HG03097 (cell line): ENCODE data around the gene CETN2.
"Not testable (repeated sequence)": the region's sequence is repeated elsewhere in the genome, so short reads cannot be mapped to it uniquely, and the experiment has no call there.

Source experiments
- ATAC-seq: cut with Tn5 transposase; IDR thresholded peaks from one replicate; pipeline ENCODE4 v1.9.1; 2021; ENCODE audit not compliant: unreplicated experiment, low FRiP score

CETN2 gene

DNA sequence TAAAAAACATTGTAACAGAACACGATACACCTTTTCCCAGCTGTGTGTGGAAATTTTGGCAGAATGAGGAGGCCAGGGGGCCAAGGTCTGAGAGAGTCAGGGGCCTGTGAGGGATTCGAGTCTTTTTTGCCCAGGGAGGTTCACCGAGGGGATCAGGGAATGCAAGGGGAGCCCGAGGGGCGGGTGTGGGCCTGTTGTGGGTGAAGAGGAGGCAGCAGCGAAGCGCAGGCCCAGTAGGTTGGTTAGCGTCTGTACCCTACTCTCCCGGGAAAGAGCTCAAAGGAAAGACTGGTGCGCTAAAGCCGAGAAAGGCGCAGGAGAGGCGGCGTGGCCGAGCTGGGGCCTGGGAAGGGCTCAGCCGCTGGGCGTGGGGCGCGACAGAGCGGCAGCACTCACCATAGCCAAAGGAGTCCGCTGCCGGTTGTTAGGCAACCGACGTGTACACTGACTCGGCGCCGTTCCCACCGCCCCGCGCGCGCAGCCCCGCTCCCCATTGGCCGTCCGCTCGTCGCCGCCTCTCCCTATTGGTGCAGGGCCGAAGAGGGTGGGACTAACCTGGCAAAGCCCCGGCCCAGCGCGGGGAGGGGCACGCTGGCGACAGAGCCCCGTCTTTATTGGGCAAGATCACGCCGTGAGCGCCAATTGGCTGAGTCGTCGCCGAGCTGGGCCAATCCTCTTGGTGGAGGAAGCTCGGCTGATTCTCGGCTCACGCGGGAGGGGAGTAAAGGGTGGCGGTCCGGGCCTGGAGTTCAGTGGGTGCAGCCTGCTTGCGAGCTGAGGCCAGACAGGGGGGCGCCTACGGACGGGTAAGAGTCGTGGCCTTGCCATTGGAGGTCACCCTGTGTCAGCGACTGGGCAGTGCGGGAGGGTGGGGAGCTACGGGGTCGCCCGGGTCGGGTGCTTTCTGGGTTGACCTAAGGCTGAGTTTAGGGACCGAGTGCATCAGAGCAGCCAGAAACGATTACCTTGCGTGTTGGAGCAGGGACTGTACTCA lies at the start of gene CETN2, which contains the start of gene NSDHL:
CETN2 (minus strand) TSS at position 446 of the 994 bp plus-strand sequence; CDS start at position 399, 47 bp downstream.
NSDHL (plus strand) TSS at position 752 of the 994 bp plus-strand sequence. CDS start 15,262 bp downstream, outside the sequence.
- ATAC-seq, result peak; percentile 99

DNA sequence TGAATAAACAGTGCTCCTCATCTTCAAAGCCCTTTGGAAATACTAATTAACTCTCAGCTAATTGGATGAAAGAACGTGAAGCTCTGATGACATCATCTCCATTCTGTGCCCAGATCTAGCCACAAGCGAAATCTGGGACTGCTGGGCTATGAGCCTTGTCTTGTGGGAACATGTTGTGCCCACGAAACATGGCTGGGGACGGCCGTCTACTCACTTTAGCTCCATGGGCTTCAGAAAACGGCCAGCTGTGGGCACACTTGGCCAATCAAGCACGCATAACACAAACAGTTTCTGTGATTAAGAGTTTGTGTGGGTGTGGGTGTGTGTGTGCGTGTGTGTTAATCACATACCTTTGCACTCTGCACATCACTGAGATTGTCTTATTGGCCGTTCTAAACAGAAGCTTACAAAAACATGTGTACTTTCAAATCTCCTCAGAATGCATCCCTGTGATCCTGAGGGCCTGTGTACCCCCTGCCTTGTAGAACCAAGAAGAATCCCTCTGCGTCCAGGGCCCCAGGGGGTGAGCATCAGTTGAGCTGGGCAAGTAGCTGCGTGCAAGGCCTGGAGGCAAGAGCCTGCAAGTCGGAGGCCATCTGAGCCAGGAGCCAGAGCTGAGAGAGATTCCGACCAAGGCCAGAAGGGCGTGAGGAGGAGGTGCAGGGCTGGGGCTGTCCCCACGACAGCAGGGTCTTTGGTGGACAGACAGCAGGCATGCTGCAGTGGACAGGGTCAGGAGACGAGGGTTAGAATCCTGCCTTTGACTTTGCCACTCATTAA lies 48.6 kb upstream of the CETN2 start:
- no peak for ATAC-seq

DNA sequence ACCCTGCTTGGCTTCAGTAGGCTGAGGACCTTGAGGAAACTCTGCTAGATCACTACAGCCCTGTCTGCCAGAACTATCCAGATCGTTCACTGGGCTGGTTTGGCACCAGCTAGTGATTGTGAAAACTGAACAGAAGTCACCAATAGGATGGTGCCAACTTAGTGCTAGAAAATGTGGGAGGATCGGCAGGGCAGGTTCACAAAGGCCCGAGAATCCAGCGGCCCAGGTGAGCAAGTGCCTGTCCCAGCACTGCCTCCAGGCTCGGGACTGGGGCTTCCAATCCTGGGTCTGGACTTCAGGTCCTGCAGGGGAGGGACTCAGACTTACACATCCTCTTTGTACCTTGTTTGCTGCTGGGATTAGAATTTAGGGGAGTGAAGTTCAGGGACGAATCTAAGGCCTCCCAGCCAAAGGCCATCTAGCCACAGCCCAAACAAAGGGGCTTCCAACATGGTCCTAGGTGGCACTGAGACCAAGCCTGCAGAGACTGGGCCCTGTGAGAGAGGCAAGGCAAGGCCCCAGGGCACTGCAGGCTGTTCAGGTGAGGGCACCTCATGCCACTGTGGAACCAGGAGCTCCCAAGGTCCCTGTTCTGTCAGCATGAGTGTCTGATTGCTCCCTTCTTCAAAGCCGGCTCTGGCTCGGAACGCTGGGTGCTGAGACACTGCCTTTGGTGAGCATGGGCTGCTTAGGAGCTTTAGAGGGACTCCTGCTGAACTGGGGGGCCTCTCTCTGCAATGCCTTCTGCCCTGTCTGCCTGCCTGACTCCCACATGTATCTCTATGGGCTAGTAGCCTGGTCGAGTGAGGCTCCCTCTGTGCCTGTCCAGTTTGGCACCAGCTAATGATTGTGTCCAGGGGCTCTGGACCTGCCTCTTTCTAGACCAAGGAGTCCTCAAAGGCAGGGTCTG lies 46.6 kb upstream of the CETN2 start:
- ATAC-seq, result no peak

DNA sequence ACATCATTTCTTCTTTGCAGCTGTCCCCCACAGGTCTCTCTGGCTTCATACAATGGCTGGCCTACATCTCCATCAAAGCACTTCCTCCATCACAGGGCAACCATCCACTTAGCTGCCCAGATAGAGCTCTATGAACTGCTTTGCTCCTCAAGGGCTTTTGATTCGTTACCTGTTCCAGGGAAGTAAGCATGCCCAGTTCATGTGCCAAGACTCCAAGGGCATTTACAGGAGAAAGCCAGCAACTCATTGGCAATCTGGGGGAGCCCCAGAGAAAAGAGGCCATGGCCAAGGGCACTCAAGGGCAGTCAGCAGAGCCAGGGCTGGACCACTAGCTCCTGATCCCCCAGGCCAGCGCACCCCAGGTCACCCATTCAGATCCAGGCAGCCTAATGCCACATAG lies 42.8 kb upstream of the CETN2 start:
- no peak for ATAC-seq

DNA sequence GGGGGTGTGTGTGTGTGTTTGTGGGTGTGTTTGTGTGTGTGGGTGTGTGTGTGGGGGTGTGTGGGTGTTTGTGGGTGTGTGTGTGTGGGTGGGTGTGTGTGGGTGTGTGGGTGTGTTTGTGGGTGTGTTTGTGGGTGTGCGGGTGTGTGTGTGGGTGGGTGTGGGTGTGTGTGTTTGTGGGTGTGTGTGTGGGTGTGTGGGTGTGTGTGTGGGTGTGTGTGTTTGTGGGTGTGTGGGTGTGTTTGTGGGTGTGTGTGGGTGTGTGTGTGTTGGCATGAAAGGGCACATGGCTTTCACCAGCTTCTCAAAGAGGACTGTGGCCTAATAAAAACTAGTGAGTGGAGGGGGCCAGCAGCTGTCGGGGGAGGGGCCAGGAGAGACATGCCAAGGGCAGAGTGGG lies 42.0 kb upstream of the CETN2 start:
- no peak for ATAC-seq

DNA sequence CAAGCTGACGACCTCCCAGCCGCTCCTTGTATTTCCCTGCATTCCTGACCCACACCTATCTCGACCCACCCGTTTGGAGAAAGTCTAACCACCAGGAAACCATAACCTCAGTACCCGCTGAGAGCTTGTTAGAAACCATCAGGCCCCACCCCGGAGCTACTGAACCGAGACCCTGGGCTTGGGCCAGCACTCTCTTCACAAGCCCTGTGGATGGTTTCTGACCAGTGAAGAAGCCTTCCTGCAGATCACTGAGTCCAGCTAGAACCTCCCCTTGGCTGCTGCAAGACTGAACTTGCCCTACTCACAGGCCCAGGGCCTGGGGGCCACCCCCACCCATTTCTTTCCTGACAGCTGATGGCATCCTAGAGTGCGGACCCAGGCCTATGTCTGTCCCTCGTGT lies 40.7 kb upstream of the CETN2 start:
- ATAC-seq, result no peak

DNA sequence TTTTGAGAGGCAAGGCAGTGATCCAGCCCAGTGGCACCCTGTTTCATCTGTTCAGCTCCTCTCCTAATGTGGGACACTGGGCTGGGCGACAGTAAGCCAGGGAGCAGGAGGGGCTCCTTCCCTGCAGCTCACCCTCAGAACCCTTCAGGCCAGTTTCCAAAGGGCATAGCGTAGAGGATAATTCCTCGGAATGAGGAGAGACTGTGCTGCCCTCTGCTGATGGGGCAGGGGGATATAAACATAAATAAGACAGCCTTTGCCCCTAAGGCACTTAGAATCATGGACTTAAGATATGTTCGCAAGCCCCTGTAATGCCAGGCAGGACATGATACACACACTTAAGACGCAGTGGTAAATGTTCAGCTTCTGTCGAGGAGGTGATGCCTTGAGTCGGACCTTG lies 39.4 kb upstream of the CETN2 start:
- ATAC-seq, result no peak

DNA sequence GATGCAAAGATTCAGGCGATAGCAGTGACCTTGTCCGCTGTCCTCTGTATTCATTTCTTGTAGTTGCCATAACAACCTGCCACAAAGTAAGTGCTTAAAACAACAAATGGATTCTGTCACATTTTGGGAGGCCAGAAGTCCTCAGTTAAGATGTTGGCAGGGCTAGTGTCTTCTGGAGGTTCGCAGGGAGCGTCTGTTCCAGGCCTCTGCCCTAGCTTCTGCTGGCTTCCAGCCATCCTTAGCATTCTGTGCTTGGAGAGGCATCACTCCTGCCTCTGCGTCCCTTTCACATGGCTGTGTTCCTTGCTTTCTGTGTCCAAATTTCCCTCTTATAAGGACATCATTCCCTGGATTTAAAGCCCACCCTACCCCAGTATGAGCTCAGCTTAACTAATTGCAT lies 35.8 kb upstream of the CETN2 start:
- no peak for ATAC-seq

DNA sequence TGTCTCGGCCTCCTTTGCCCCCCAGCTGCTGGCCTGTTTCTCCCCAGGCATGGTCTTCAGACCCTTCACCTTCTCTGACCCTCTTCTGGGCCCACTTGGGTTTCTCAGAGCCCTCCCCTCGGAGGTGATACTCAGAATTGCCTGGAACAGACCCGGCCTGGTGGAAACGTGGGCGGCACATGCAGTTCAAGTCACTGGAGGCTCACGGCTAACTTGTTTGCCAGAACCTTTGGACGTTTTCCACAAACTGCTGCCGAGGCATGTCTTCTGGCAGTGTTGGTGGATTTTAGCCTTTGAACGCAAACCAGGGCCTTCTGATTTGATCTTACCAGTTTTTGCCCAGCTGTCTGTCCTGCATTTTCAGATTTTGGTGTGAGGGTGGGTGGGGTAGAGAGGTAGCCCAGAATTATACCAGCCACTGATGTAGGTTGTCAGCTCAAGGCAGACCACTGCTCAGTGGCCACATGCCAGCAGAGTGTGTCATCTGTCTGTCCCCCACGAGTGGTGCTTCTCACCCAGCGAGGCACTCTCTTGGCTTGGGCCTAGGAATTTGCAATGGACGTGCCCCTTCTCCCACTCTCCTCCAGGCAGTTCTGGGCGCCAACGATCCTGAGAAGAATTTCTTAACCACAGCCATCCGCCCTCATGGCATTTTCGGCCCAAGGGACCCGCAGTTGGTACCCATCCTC lies 34.8 kb upstream of the CETN2 start:
- no peak for ATAC-seq

DNA sequence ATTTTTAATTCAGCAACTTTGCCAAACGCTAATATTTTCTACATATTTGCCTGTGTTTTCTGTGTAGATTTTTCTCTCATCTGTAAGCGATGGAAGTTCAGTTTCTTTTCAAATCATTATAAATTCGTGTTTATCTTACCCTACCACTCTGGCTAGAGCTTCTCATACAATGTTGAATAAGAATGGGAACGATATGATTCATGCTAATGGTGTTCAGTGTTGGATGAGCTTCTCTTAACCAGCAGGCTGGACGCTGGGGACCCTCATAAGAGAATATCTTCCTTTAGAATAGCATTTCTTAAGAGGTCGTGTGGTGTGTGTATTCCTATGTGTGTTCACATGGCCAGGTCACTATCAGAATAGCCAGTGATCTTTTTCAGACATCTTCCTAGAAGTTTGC lies 31.3 kb upstream of the CETN2 start:
- no peak for ATAC-seq

DNA sequence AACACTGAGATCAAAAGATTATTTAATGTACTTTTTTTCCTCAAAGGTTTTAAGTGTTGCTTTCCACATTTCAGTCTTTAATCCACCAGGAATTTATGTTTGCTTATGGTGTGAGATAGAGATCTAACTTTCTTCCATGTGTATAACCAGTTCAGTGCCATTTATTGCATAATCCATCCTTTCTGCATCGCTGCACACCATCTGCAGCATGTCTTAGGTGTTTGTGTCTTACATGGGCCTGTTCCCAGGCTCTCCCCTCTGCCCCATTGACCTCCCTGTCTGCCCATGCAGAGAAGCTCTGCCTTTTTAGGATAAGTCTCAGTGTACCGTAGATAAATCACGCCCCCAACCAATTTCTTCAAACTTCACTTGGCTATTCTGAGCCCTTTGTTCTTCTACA lies 30.6 kb upstream of the CETN2 start:
- no peak for ATAC-seq

DNA sequence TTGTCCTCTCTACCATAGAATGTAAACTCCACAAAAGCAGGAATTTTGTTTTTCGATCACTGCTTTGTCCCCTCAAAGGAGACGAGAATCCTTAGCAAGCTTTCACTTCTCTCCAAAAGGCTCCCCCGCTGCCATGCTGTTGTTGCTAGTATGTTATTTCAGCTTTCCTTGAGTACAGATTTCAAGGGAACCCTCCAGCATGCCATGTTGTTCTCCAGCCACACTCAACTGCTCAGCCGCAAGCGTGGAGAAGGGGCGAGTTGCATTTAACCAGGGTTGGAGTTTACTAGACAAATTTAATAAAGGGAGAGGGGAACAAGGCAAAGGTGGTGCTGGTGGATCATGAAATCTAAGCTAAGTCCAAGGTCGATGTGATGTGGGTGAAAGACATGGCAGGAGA lies 23.4 kb upstream of the CETN2 start:
- ATAC-seq, result no peak

DNA sequence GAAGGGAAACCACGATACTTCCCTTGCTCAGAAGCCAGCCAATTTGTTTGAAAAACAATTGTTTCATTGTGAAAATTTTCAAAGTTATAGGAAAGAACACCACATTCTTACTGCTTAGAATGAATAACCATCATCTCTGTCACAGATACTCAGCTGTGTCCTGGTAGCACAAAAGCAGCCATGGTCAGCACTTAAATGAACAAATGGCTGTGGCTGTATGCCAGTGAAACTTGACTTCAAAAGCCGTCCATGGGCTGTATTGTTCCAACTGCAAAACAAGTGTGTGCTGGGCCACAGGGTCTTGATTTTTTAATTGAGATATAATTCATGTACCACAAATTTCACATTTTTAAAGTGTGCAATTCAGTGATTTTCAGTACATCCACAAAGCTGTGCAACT lies 19.9 kb upstream of the CETN2 start:
- ATAC-seq, result no peak

DNA sequence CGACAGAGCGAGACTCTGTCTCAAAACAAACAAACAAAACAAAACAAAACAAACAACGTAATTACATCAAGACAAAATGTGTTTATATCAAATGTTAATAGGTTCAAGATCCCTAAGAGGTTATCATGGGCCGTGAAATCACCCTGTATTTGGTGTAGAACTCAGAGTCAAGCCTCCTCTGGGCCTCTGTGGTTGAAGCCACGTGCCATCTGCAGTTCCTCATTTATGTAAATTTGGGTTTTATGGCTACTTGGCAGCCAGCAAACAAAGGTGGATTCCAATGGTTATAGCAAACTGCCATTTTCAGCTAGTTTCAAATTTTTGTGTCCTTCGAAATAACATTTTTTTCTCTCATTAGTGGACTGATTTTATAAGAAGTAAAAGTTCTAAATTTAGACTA lies 16.7 kb upstream of the CETN2 start:
- ATAC-seq, result no peak

DNA sequence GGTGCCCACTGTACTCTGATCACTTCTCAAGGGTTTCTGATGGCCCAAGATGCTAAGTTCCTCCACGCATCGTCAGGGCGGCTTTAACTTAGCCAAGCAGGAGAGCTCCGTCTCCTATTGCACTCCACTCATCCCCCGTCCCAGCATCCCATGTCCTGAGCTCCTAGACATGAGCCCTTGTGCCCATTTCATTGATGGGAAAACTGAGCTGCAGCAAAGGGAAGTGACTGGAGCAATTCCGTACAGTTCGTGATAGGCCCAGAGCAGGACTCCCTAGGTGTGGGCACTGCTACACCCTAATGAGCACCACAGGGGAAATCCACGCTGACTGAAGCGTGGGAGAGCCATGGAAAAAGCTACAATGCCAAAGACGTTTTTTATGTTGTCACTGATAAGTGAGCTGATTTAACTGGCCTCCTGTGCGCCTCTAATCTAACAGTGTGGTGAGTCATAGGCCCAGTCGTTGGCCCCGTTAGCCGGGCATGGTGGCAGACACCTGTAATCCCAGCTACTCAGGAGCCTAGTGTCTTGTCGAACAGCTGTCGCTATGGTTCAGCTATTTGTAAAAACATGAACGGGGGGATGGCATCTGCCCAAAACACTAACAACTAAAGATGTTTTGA lies 15.2 kb upstream of the CETN2 start:
- no peak for ATAC-seq

DNA sequence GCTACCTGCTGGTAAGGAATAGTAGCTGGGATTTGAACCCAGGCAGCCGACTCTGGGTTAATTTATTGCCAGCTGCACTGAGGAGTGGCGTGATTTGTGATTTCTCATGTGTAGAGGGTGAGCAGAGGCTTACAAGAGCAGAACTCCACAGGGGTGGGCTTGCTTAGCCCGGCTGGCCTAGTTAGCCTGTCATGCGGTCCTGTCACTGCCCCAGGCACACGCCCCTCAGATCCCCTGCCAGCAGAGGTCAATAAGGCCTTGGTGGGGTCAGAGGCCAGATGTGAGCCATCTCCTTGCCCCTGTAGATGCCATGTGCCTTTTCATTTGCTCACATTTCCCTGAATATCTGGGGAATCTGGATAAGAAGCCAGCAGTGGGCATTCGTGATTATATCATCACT lies 13.7 kb upstream of the CETN2 start:
- ATAC-seq, result no peak

DNA sequence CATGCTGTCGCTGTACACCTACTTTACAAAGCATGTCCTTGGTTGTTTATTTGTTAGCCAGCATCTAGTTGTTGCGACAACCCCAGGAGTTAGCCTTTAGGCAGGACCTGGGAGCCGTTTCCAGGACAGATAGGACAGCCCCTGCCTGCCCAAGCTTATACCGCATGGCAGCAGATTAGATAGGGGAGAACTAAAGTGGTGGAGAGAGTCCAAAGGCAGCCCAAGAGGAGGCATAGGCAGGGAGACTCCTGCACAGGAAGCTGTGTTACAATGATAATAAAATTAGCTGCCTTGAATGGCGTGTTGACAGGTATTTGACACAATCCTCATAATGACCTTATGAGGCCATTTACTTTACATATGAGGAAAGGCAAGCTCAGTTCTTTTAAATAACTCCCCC lies 13.3 kb upstream of the CETN2 start:
- ATAC-seq, result no peak

DNA sequence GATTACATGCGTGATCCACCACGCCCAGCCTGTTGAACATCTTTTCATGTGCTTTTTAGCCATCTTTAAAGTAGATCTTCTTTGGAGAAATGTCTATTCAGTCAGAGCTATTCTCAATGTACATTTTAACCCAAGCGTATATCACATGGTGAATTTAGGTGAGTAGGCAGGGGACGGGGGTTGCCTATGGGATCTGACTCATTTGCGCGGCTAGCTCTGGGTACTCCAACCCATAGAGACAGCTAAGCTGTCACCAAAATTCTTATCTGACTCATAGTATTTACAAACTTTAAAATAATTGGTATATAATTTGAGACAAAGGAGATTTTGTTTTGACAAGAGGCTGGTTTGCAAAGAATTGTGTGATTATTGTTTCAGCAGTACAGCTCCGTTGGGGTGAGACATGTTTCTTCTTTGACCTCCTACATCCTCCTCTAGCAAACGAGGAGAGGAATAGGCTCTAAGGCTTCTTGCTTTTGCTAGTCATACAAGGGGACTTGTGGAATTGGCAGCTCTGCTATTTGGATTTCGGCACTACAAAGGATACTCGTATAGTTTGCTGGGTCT lies 12.3 kb upstream of the CETN2 start:
- no peak for ATAC-seq

DNA sequence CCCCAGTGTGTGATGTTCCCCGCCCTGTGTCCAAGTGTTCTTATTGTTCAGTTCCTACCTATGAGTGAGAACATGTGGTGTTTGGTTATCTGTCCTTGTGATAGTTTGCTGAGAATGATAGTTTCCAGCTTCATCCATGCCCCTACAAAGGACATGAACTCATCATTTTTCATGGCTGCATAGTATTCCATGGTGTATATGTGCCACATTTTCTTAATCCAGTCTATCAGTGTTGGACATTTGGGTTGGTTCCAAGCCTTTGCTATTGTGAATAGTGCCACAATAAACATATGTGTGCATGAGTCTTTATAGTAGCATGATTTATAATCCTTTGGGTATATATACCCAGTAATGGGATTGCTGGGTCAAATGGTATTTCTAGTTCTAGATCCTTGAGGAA lies 4.9 kb upstream of the CETN2 start:
- ATAC-seq, result not testable (repeated sequence)
